Measurements from ENCODE around the gene TNFAIP8L2. TPM values are rescaled to one million over a fixed set of nuclear protein-coding genes. Genes with fewer than 3 reads are reported as not detected.

TNFAIP8L2 gene
- 5.0 TPM for polyA plus RNA-seq
- long read RNA-seq, donor 1, partial matches to known transcripts = 0 of 1 reads
- long read RNA-seq, donor 1, other reads (novel, unspliced or antisense) = 0 of 1 reads
- long read RNA-seq, donor 2, partial matches to known transcripts = 0 of 3 reads
- long read RNA-seq, donor 2, other reads (novel, unspliced or antisense) = 0 of 3 reads
- long read RNA-seq, donor 3 = 0 reads
- long read RNA-seq, donor 4 = 0 reads
- long read RNA-seq, donor 5, partial matches to known transcripts = 8 of 11 reads
- long read RNA-seq, donor 5, other reads (novel, unspliced or antisense) = 0 of 11 reads
- long read RNA-seq, donor 6, partial matches to known transcripts = 0 of 3 reads
- long read RNA-seq, donor 6, other reads (novel, unspliced or antisense) = 0 of 3 reads
- long read RNA-seq, donor 7 = 0 reads
- long read RNA-seq, donor 8, partial matches to known transcripts = 0 of 2 reads
- long read RNA-seq, donor 8, other reads (novel, unspliced or antisense) = 0 of 2 reads
- long read RNA-seq, donor 9, partial matches to known transcripts = 0 of 1 reads
- long read RNA-seq, donor 9, other reads (novel, unspliced or antisense) = 0 of 1 reads
- long read RNA-seq, donor 10, partial matches to known transcripts = 0 of 3 reads
- long read RNA-seq, donor 10, other reads (novel, unspliced or antisense) = 0 of 3 reads
- long read RNA-seq, donor 11, transcript TNFAIP8L2-201 (2 exons, 1,178 nt) = major isoform, 5 of 5 reads
- long read RNA-seq, donor 11, partial matches to known transcripts = 0 of 5 reads
- long read RNA-seq, donor 11, other reads (novel, unspliced or antisense) = 0 of 5 reads

DNA sequence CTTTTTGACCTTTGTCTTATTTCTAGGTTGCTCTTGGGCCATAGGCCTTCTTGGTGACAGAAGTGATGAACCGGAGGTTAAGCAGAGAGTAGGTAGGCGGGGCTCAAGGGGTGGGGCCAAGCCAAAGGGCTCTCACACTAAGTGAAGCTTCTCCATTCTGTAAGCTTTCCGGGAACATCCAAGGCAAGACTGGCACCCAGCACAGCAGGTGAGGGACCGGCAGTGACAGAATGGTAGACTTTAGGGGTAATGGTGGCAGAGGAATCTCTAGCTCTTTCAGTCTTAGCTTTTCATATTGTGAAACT lies at the start of gene TNFAIP8L2:
Gene TNFAIP8L2, plus strand, starts transcription at position 135 of the 305 bp plus-strand sequence. CDS start 2,049 bp downstream, outside the sequence.
- Histone ChIP-seq H3K9me3 (ENCODE audit: control insufficient read depth, low read depth, low read length) (no peaks in the 10 kb centered on the region), H3K4me1 (ENCODE audit: control insufficient read depth, insufficient read depth, low read length) (peaks cover 4% of the 10 kb centered on the region), H3K27ac (ENCODE audit: low read length) (no peak within 1 kb of the TSS), H3K36me3 (ENCODE audit: control insufficient read depth, insufficient read depth, low read length) (peaks cover 40% of the 10 kb centered on the region), H3K4me3 (ENCODE audit: low read length) (no peak within 1 kb of the TSS), H3K27me3 (ENCODE audit: control insufficient read depth, insufficient read depth, low read length) (no peaks in the 10 kb centered on the region)
- DNase-seq = peak in 1 of 2 donors; percentile 41
- WGBS (ENCODE audit: insufficient coverage, low lambda C conversion rate) = no CpG with 5 or more reads among the region's 4 CpGs

DNA sequence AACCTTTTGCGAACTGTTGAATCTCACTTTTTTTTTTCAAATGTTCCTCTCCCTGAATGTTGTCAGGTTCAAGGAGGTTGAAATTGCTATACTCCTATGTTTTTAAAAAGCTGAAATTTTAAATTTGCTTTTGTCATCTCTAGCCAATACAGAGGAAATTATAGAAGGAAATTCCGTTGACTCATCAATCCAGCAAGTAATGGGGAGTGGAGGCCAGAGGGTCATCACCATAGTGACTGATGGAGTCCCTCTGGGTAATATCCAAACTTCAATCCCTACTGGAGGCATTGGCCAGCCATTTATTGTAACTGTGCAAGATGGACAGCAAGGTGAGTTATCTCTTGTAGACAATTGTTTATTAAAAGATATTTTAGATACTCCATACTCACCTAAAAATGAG lies 49.6 kb upstream of the TNFAIP8L2 start:
- DNase-seq = no peak
- Histone ChIP-seq H3K4me3 (ENCODE audit: low read length) (no peak overlapping the region), H3K27me3 (ENCODE audit: control insufficient read depth, insufficient read depth, low read length) (no peaks in the 10 kb centered on the region), H3K36me3 (ENCODE audit: control insufficient read depth, insufficient read depth, low read length) (peaks cover 24% of the 10 kb centered on the region), H3K9me3 (ENCODE audit: control insufficient read depth, low read depth, low read length) (no peaks in the 10 kb centered on the region), H3K4me1 (ENCODE audit: control insufficient read depth, insufficient read depth, low read length) (no peaks in the 10 kb centered on the region), H3K27ac (ENCODE audit: low read length) (no peak overlapping the region)
- 75% methylated on average over 2 of the region's 2 CpGs for WGBS (ENCODE audit: insufficient coverage, low lambda C conversion rate)

DNA sequence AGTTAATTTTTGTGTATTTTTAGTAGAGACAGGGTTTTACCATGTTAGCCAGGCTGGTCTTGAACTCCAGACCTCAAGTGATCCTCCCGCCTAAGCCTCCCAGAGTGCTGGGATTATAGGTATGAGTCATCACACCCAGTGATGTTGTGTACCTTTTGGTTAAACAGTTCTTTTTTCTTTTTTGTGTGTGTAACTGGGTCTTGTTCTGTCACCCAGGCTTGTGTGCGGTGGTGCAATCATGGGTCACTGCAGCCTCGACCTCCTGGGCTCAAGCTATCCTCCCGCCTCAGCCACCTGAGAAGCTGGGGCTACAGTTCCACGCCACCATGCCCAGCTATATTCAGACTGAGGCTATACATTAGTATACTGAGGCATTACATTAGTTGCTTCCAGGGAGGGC lies 48.1 kb upstream of the TNFAIP8L2 start:
- no CpG with 5 or more reads among the region's 5 CpGs for WGBS (ENCODE audit: insufficient coverage, low lambda C conversion rate)

GRCh38 chr1:151113877-151114276 lies 42.6 kb upstream of the TNFAIP8L2 start:
- Histone ChIP-seq H3K36me3 (ENCODE audit: control insufficient read depth, insufficient read depth, low read length) (peaks cover 21% of the 10 kb centered on the region), H3K4me1 (ENCODE audit: control insufficient read depth, insufficient read depth, low read length) (no peaks in the 10 kb centered on the region), H3K27ac (ENCODE audit: low read length) (no peak overlapping the region), H3K9me3 (ENCODE audit: control insufficient read depth, low read depth, low read length) (no peaks in the 10 kb centered on the region), H3K27me3 (ENCODE audit: control insufficient read depth, insufficient read depth, low read length) (no peaks in the 10 kb centered on the region), H3K4me3 (ENCODE audit: low read length) (no peak overlapping the region)
- WGBS (ENCODE audit: insufficient coverage, low lambda C conversion rate) = no CpG with 5 or more reads among the region's 5 CpGs
- DNase-seq = no peak

More for the DNA sequence above, 48.1 kb upstream of the TNFAIP8L2 start:
- no peak for DNase-seq
- H3K36me3 ChIP-seq (ENCODE audit: control insufficient read depth, insufficient read depth, low read length) = peaks cover 29% of the 10 kb centered on the region
- H3K27me3 ChIP-seq (ENCODE audit: control insufficient read depth, insufficient read depth, low read length) = no peaks in the 10 kb centered on the region
- no peak overlapping the region for H3K4me3 ChIP-seq (ENCODE audit: low read length)
- H3K4me1 ChIP-seq (ENCODE audit: control insufficient read depth, insufficient read depth, low read length) = no peaks in the 10 kb centered on the region
- no peak overlapping the region for H3K27ac ChIP-seq (ENCODE audit: low read length)
- no peaks in the 10 kb centered on the region for H3K9me3 ChIP-seq (ENCODE audit: control insufficient read depth, low read depth, low read length)

GRCh38 chr1:151124763-151125403 lies 31.6 kb upstream of the TNFAIP8L2 start:
- 100% methylated on average over 1 of the region's 5 CpGs for WGBS (ENCODE audit: insufficient coverage, low lambda C conversion rate)
- DNase-seq = no peak
- Histone ChIP-seq H3K27me3 (ENCODE audit: control insufficient read depth, insufficient read depth, low read length) (no peaks in the 10 kb centered on the region), H3K9me3 (ENCODE audit: control insufficient read depth, low read depth, low read length) (no peaks in the 10 kb centered on the region), H3K36me3 (ENCODE audit: control insufficient read depth, insufficient read depth, low read length) (peaks cover 2% of the 10 kb centered on the region), H3K27ac (ENCODE audit: low read length) (no peak overlapping the region), H3K4me3 (ENCODE audit: low read length) (no peak overlapping the region), H3K4me1 (ENCODE audit: control insufficient read depth, insufficient read depth, low read length) (no peaks in the 10 kb centered on the region)

DNA sequence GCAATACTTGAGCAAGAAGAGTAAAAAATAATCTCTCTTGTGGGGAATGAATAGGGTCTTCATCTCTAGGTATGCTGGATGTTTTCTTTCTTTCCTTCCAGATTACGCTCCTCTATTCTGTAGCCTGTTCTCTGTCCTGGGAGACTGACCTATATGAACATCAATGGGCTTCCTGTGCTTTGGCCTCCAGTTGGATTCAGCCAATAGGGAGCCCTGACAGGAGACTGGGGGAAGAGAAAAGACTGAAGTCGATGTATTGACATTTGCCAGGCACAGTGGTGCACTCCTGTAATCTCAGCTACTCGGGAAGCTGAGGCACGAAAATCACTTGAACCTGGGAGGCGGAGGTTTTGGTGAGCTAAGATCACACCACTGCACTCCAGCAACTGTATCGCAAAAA lies 27.6 kb upstream of the TNFAIP8L2 start:
- Histone ChIP-seq H3K9me3 (ENCODE audit: control insufficient read depth, low read depth, low read length) (peaks cover 4% of the 10 kb centered on the region), H3K4me3 (ENCODE audit: low read length) (no peak overlapping the region), H3K27ac (ENCODE audit: low read length) (no peak overlapping the region), H3K27me3 (ENCODE audit: control insufficient read depth, insufficient read depth, low read length) (peaks cover 5% of the 10 kb centered on the region), H3K36me3 (ENCODE audit: control insufficient read depth, insufficient read depth, low read length) (no peaks in the 10 kb centered on the region), H3K4me1 (ENCODE audit: control insufficient read depth, insufficient read depth, low read length) (peaks cover 10% of the 10 kb centered on the region)
- WGBS (ENCODE audit: insufficient coverage, low lambda C conversion rate) = no CpG with 5 or more reads among the region's 6 CpGs
- DNase-seq = no peak

DNA sequence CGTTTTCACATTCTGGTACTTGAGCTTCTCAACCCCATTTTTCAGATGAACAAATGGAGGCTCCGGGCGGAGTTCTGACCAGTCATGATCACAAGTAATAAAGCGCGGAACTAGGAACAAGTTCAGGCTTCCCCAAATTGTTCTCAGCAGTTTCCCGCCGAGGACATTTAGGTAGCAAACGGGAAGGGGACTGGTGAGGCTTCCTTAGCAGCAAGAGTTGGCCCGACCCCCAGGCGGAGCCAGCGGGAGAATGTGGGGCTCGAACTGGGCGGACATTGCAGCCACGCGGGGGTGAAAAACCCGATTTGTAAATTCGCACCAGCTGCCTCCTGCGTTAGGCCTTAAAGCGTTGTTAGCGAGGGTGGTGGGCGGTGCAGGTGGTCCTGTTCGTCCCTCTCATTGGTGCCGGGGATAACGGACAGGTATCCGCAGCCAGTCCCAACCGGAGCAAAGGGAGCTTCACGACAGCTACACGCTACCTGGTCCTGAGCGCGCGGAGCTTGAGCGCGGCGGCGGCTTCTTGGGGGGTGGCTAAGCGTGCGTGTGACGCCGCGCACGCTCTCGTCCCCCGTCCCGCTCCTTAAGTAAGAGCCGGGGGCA lies 25.4 kb upstream of the TNFAIP8L2 start:
- Histone ChIP-seq H3K27me3 (ENCODE audit: control insufficient read depth, insufficient read depth, low read length) (peaks cover 5% of the 10 kb centered on the region), H3K36me3 (ENCODE audit: control insufficient read depth, insufficient read depth, low read length) (peaks cover 8% of the 10 kb centered on the region), H3K4me3 (ENCODE audit: low read length) (peak overlapping the region; percentile 50), H3K4me1 (ENCODE audit: control insufficient read depth, insufficient read depth, low read length) (peaks cover 10% of the 10 kb centered on the region), H3K27ac (ENCODE audit: low read length) (no peak overlapping the region), H3K9me3 (ENCODE audit: control insufficient read depth, low read depth, low read length) (peaks cover 4% of the 10 kb centered on the region)
- DNase-seq = peak; percentile 85 to 93
- 8% methylated on average over 2 of the region's 45 CpGs for WGBS (ENCODE audit: insufficient coverage, low lambda C conversion rate)

- Histone ChIP-seq H3K27me3 (ENCODE audit: control insufficient read depth, insufficient read depth, low read length) (peaks cover 5% of the 10 kb centered on the region), H3K27ac (ENCODE audit: low read length) (no peak overlapping the region), H3K9me3 (ENCODE audit: control insufficient read depth, low read depth, low read length) (peaks cover 4% of the 10 kb centered on the region), H3K4me1 (ENCODE audit: control insufficient read depth, insufficient read depth, low read length) (peaks cover 10% of the 10 kb centered on the region), H3K36me3 (ENCODE audit: control insufficient read depth, insufficient read depth, low read length) (peaks cover 15% of the 10 kb centered on the region), H3K4me3 (ENCODE audit: low read length) (peak overlapping the region; percentile 50)
- DNase-seq = peak in 1 of 2 donors; percentile 38
- WGBS (ENCODE audit: insufficient coverage, low lambda C conversion rate) = 22% methylated on average over 1 of the region's 39 CpGs
Observed at GRCh38 chr1:151131701-151132334, 24.6 kb upstream of the TNFAIP8L2 start.

GRCh38 chr1:151132335-151133017 lies 24.0 kb upstream of the TNFAIP8L2 start:
- no CpG with 5 or more reads among the region's 74 CpGs for WGBS (ENCODE audit: insufficient coverage, low lambda C conversion rate)
- no peak for DNase-seq
- H3K9me3 ChIP-seq (ENCODE audit: control insufficient read depth, low read depth, low read length) = peaks cover 4% of the 10 kb centered on the region
- peaks cover 5% of the 10 kb centered on the region for H3K27me3 ChIP-seq (ENCODE audit: control insufficient read depth, insufficient read depth, low read length)
- no peak overlapping the region for H3K27ac ChIP-seq (ENCODE audit: low read length)
- H3K4me3 ChIP-seq (ENCODE audit: low read length) = no peak overlapping the region
- H3K36me3 ChIP-seq (ENCODE audit: control insufficient read depth, insufficient read depth, low read length) = peaks cover 16% of the 10 kb centered on the region
- peaks cover 10% of the 10 kb centered on the region for H3K4me1 ChIP-seq (ENCODE audit: control insufficient read depth, insufficient read depth, low read length)

All from large intestine (tissue), 12 donors.